Measurements from ENCODE around the gene ANKS3.

GRCh38 chr16:4663465-4663776, 70.7 kb downstream of the ANKS3 start:
- TF ChIP-seq CTCF (IDR thresholded peaks at IDR 0.05; ENCODE audit: extremely low read depth in 1 of 2, insufficient read depth in 1 of 2, low read depth in 1 of 2, low read length in 2 of 2) (no peak), POLR2AphosphoS5 (IDR thresholded peaks at IDR 0.05; ENCODE audit: insufficient read depth, low read depth, low read length) (no peak)
